ENCODE data around the gene BRME1. TPM values are rescaled to one million over a fixed set of nuclear protein-coding genes. Genes with fewer than 3 reads are reported as not detected.

Gene BRME1
- polyA plus RNA-seq, 3 donors = 0.05 to 0.28 TPM; not detected in 1

GRCh38 chr19:13835791-13836723 lies 69.9 kb downstream of the BRME1 start:
- H2AFZ ChIP-seq (ENCODE audit: insufficient read depth, low read depth, low read length, poor library complexity, severe bottlenecking) = no peak overlapping the region
- intact Hi-C loops (cut with micrococcal nuclease) = loop anchor here in 1 of 2 donors (2.0 kb wide), 1 partner anchor 15 kb away; no protein-coding TSS in a partner anchor

More at GRCh38 chr19:13835791-13836723, 69.9 kb downstream of the BRME1 start:
- H3K9me3 ChIP-seq (replicated peaks in 1 of 2; ENCODE audit: control insufficient read depth in 1 of 2, insufficient read depth in 1 of 2, low read length in 2 of 2) = no peaks in the 10 kb centered on the region
- DNase-seq = peak; percentile 82 to 89 (median 82)
- H3K9ac ChIP-seq (ENCODE audit: insufficient read depth, low read length, poor library complexity, severe bottlenecking) = peak overlapping the region; percentile 100
- H3K79me2 ChIP-seq (ENCODE audit: insufficient read depth, low read length) = peaks cover 72% of the 10 kb centered on the region
- TF ChIP-seq, protein P1, sequence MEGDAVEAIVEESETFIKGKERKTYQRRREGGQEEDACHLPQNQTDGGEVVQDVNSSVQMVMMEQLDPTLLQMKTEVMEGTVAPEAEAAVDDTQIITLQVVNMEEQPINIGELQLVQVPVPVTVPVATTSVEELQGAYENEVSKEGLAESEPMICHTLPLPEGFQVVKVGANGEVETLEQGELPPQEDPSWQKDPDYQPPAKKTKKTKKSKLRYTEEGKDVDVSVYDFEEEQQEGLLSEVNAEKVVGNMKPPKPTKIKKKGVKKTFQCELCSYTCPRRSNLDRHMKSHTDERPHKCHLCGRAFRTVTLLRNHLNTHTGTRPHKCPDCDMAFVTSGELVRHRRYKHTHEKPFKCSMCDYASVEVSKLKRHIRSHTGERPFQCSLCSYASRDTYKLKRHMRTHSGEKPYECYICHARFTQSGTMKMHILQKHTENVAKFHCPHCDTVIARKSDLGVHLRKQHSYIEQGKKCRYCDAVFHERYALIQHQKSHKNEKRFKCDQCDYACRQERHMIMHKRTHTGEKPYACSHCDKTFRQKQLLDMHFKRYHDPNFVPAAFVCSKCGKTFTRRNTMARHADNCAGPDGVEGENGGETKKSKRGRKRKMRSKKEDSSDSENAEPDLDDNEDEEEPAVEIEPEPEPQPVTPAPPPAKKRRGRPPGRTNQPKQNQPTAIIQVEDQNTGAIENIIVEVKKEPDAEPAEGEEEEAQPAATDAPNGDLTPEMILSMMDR (IDR thresholded peaks at IDR 0.05) = no peak
- Mint-ChIP-seq H3K9me3 (peaks cover 0 to 4% (median 0%) of the 10 kb centered on the region in 7 donors), H3K36me3 (peaks cover 23 to 49% of the 10 kb centered on the region in 2 donors), H3K4me3 (peak overlapping the region; percentile 81 to 96), H3K27me3 (ENCODE audit: low read depth in 3 of 3) (peaks cover 0 to 24% (median 6%) of the 10 kb centered on the region in 3 donors), H3K27ac (peak overlapping the region; percentile 98 to 100 (median 99)), H3K4me1 (peaks cover 49% of the 10 kb centered on the region)
- peaks cover 72 to 75% of the 10 kb centered on the region in 2 donors for H3K4me1 ChIP-seq (ENCODE audit: control insufficient read depth in 1 of 2, insufficient read depth in 2 of 2, low read length in 2 of 2)
- peak overlapping the region; percentile 99 to 100 for H3K27ac ChIP-seq (ENCODE audit: low read depth in 1 of 2, low read length in 2 of 2)
- H3K4me2 ChIP-seq (replicated peaks; ENCODE audit: extremely low read depth, low read length, poor library complexity, severe bottlenecking) = peak overlapping the region; percentile 89
- peaks cover 96% of the 10 kb centered on the region for H4K20me1 ChIP-seq (ENCODE audit: insufficient read depth, low read length)
- H3K4me3 ChIP-seq (replicated peaks in 1 of 3; ENCODE audit: low read depth in 2 of 3, low read length in 3 of 3) = peak overlapping the region; percentile 18 to 97 (median 32)
- no peaks in the 10 kb centered on the region for H3K27me3 ChIP-seq (ENCODE audit: control insufficient read depth in 2 of 2, insufficient read depth in 2 of 2, low read length in 2 of 2)
- WGBS (ENCODE audit: insufficient coverage) = 4% methylated on average over 15 of the region's 21 CpGs
- peaks cover 7 to 16% of the 10 kb centered on the region in 2 donors for H3K36me3 ChIP-seq (replicated peaks in 1 of 2; ENCODE audit: control insufficient read depth in 1 of 2, insufficient read depth in 2 of 2, low read length in 2 of 2)

All from CD14-positive monocyte (primary cell).